H1 (cell line): ENCODE data around the gene CNOT3. TPM values are rescaled to one million over a fixed set of nuclear protein-coding genes. Genes with fewer than 3 reads are reported as not detected.

Experiments used
- CTCF ChIA-PET: fragments of 300-600 bp; sonication (Branson Sonifier 250); formaldehyde crosslinking; loops from one replicate; lab custom pipeline; 2021; ENCODE audit not compliant: partially characterized antibody; lab: Charles Lee
- POLR2A ChIA-PET: fragments of 300-600 bp; sonication (Branson Sonifier 250); formaldehyde crosslinking; loops from one replicate; lab custom pipeline; 2021; ENCODE audit warnings: inconsistent platforms; ENCODE audit not compliant: partially characterized antibody; lab: Charles Lee
- DNase-seq, 2 experiments: peaks; one replicate each; pipeline versions ENCODE4 v3.0.0 to v3.0.0-alpha.2; 2010 to 2022; ENCODE audit warnings: low spot score in 2 of 2, low read depth in 1 of 2, mixed read lengths in 1 of 2
- FAIRE-seq: peaks from 2 replicates; lab custom pipeline; 2011; peaks lifted over from hg19 to GRCh38; lab: Jason Lieb, UNC
- H2AFZ ChIP-seq: 2 replicates; pipeline ENCODE4 v1.8.1; 2012; ENCODE audit warnings: low read length, inconsistent platforms
- H2AK5ac ChIP-seq: 2 replicates; pipeline ENCODE4 v1.6.1; 2013; ENCODE audit warnings: low read depth, low read length
- H2BK120ac ChIP-seq: replicated peaks from 2 replicates; pipeline ENCODE3; 2013; ENCODE audit warnings: low read depth, low read length, inconsistent platforms
- H2BK12ac ChIP-seq: 2 replicates; pipeline ENCODE4 v1.6.1; 2013; ENCODE audit warnings: low read depth, low read length
- H2BK15ac ChIP-seq: 2 replicates; pipeline ENCODE4 v1.6.1; 2013; ENCODE audit warnings: low read length
- H2BK20ac ChIP-seq: 2 replicates; pipeline ENCODE4 v1.6.1; 2013; ENCODE audit warnings: low read length
- H2BK5ac ChIP-seq: 2 replicates; pipeline ENCODE4 v1.6.1; 2013; ENCODE audit warnings: low read depth, low read length
- H3K14ac ChIP-seq: 2 replicates; pipeline ENCODE4 v1.6.1; 2013; ENCODE audit warnings: inconsistent platforms; ENCODE audit not compliant: insufficient read length
- H3K18ac ChIP-seq: 2 replicates; pipeline ENCODE4 v1.6.1; 2013; ENCODE audit warnings: low read length; ENCODE audit errors: extremely low read depth
- H3K23ac ChIP-seq: 2 replicates; pipeline ENCODE4 v1.6.1; 2013; ENCODE audit warnings: inconsistent platforms; ENCODE audit not compliant: insufficient read length
- H3K23me2 ChIP-seq: 2 replicates; pipeline ENCODE4 v1.6.1; 2013; ENCODE audit warnings: low read depth, low read length
- H3K27ac ChIP-seq: 2 replicates; pipeline ENCODE4 v1.6.1; 2011; ENCODE audit warnings: low read depth, low read length, inconsistent platforms
- H3K27me3 ChIP-seq, 4 experiments: replicated peaks in 1 of 4; 1 replicate in 1 of 4; 2 replicates in 3 of 4; pipeline versions ENCODE4 v1.6.1 to v1.8.1; 2011 to 2013; ENCODE audit warnings: low read length in 3 of 4, mild to moderate bottlenecking in 3 of 4, inconsistent platforms in 2 of 4, mixed read lengths in 2 of 4, moderate library complexity in 1 of 4; ENCODE audit not compliant: control insufficient read depth in 3 of 4, insufficient read depth in 3 of 4; ENCODE audit errors: extremely low read depth in 1 of 4
- H3K36me3 ChIP-seq, 4 experiments: 2 replicates each; pipeline versions ENCODE4 v1.6.1 to v1.8.1; 2011 to 2013; ENCODE audit warnings: mild to moderate bottlenecking in 4 of 4, low read length in 3 of 4, moderate library complexity in 2 of 4, control low read depth in 1 of 4, inconsistent platforms in 1 of 4; ENCODE audit not compliant: insufficient read depth in 4 of 4, control insufficient read depth in 2 of 4
- H3K4ac ChIP-seq: replicated peaks from 2 replicates; pipeline ENCODE3; 2013; ENCODE audit warnings: low read length, low read depth, mixed read lengths, inconsistent platforms; ENCODE audit not compliant: insufficient read length
- H3K4me1 ChIP-seq, 4 experiments: replicated peaks in 1 of 4; 1 replicate in 1 of 4; 2 replicates in 3 of 4; pipeline versions ENCODE4 v1.6.1 to v1.8.1; 2011 to 2013; ENCODE audit warnings: low read length in 3 of 4, inconsistent platforms in 2 of 4, mixed read lengths in 1 of 4; ENCODE audit not compliant: insufficient read depth in 4 of 4, control insufficient read depth in 3 of 4
- H3K4me2 ChIP-seq, 2 experiments: 2 replicates each; pipeline versions ENCODE4 v1.6.1 to v1.8.1; 2011 to 2013; ENCODE audit warnings: low read depth in 2 of 2, low read length in 2 of 2, control low read depth in 1 of 2, inconsistent platforms in 1 of 2, mild to moderate bottlenecking in 1 of 2; ENCODE audit not compliant: insufficient read depth in 1 of 2
- H3K4me3 ChIP-seq, 4 experiments: fragments of 200-600, 300-600 bp in 1 of 4; sonication (generic), shearing (Covaris generic), sonication (Bioruptor Twin) in 1 of 4; 2 replicates each; pipeline versions ENCODE4 v1.5.1 to v1.8.1; 2011 to 2016; ENCODE audit warnings: low read length in 4 of 4, low read depth in 3 of 4, control low read depth in 2 of 4, inconsistent platforms in 2 of 4, mild to moderate bottlenecking in 2 of 4, mixed read lengths in 1 of 4, moderate library complexity in 1 of 4; ENCODE audit not compliant: insufficient read depth in 2 of 4; ENCODE audit errors: extremely low read depth in 1 of 4
- H3K56ac ChIP-seq: replicated peaks from 2 replicates; pipeline ENCODE3; 2013; ENCODE audit warnings: low read depth, mild to moderate bottlenecking, mixed read lengths, low read length, inconsistent platforms; ENCODE audit not compliant: insufficient read length
- H3K79me1 ChIP-seq: 2 replicates; pipeline ENCODE4 v1.6.1; 2013; ENCODE audit warnings: low read depth, low read length, control low read depth
- H3K79me2 ChIP-seq, 2 experiments: 2 replicates each; pipeline versions ENCODE4 v1.6.1 to v1.8.1; 2012 to 2013; ENCODE audit warnings: low read length in 2 of 2, mild to moderate bottlenecking in 2 of 2, inconsistent platforms in 1 of 2; ENCODE audit not compliant: insufficient read depth in 2 of 2, control insufficient read depth in 1 of 2
- H3K9ac ChIP-seq, 4 experiments: replicated peaks in 1 of 4; 1 replicate in 1 of 4; 2 replicates in 3 of 4; pipeline versions ENCODE4 v1.6.1 to v1.8.1; 2011 to 2013; ENCODE audit warnings: low read depth in 3 of 4, low read length in 3 of 4, control low read depth in 2 of 4, mild to moderate bottlenecking in 2 of 4, moderate library complexity in 2 of 4, inconsistent platforms in 1 of 4; ENCODE audit errors: extremely low read depth in 1 of 4
- H3K9me3 ChIP-seq, 2 experiments: 2 replicates each; pipeline versions ENCODE4 v1.6.1 to v1.8.1; 2012 to 2013; ENCODE audit warnings: mild to moderate bottlenecking in 2 of 2, moderate library complexity in 2 of 2, control low read depth in 1 of 2, inconsistent platforms in 1 of 2, low read depth in 1 of 2, low read length in 1 of 2, mixed read lengths in 1 of 2; ENCODE audit not compliant: insufficient read depth in 2 of 2
- H4K20me1 ChIP-seq, 2 experiments: replicated peaks in 1 of 2; 2 replicates each; pipeline versions ENCODE3 to v1.8.1; 2011 to 2013; ENCODE audit warnings: inconsistent platforms in 2 of 2, low read length in 2 of 2, mild to moderate bottlenecking in 1 of 2; ENCODE audit not compliant: insufficient read depth in 2 of 2, control insufficient read depth in 1 of 2
- H4K5ac ChIP-seq: 2 replicates; pipeline ENCODE4 v1.6.1; 2013; ENCODE audit warnings: low read length, low read depth, mixed read lengths, inconsistent platforms; ENCODE audit not compliant: insufficient read length
- H4K8ac ChIP-seq: 2 replicates; pipeline ENCODE4 v1.8.0; 2013; ENCODE audit warnings: mild to moderate bottlenecking, moderate library complexity, low read length, inconsistent platforms; ENCODE audit not compliant: insufficient read depth; ENCODE audit errors: extremely low read depth
- H4K91ac ChIP-seq: replicated peaks from 2 replicates; pipeline ENCODE3; 2013; ENCODE audit warnings: low read length, mixed read lengths, inconsistent platforms; ENCODE audit not compliant: insufficient read length
- BACH1 ChIP-seq: IDR thresholded peaks from 2 replicates; pipeline ENCODE4 v1.6.1; 2012; ENCODE audit warnings: low read length, improper control_type of control experiment
- HDAC2 ChIP-seq, 2 experiments: fragments of 300-600 bp in 1 of 2; sonication (generic) in 1 of 2; IDR thresholded peaks; 2 replicates each; pipeline ENCODE4 v1.6.1; 2011 to 2012; ENCODE audit warnings: low read depth in 2 of 2, low read length in 2 of 2, mild to moderate bottlenecking in 2 of 2, moderate library complexity in 2 of 2, borderline replicate concordance in 1 of 2, inconsistent platforms in 1 of 2
- HDAC6 ChIP-seq: IDR thresholded peaks from one replicate; pipeline ENCODE4 v1.7.1; 2012; ENCODE audit warnings: low read depth, mild to moderate bottlenecking, inconsistent platforms, low read length, moderate library complexity
- JUND ChIP-seq: IDR thresholded peaks from 2 replicates; pipeline ENCODE4 v1.6.1; 2011; ENCODE audit warnings: mild to moderate bottlenecking, improper control_type of control experiment, low read length
- POLR2A ChIP-seq, 2 experiments: IDR thresholded peaks; 1 replicate in 1 of 2; 2 replicates in 1 of 2; pipeline ENCODE4 v1.6.1; 2011; ENCODE audit warnings: low read depth in 2 of 2, low read length in 2 of 2, mild to moderate bottlenecking in 2 of 2; ENCODE audit errors: control extremely low read depth in 1 of 2
- POLR2AphosphoS5 ChIP-seq: IDR thresholded peaks from 2 replicates; pipeline ENCODE4 v1.6.1; 2011; ENCODE audit warnings: low read depth, low read length
- RBBP5 ChIP-seq: IDR thresholded peaks from 2 replicates; pipeline ENCODE4 v1.7.1; 2012; ENCODE audit warnings: low read depth, mild to moderate bottlenecking, inconsistent platforms, low read length, moderate library complexity, borderline replicate concordance
- SIN3A ChIP-seq, 2 experiments: IDR thresholded peaks in 1 of 2; conservative IDR thresholded peaks in 1 of 2; 2 replicates each; pipeline ENCODE4 v1.6.1; 2011 to 2012; ENCODE audit warnings: low read length in 2 of 2, improper control_type of control experiment in 1 of 2, low read depth in 1 of 2, mild to moderate bottlenecking in 1 of 2
- SIX5 ChIP-seq: IDR thresholded peaks from 2 replicates; pipeline ENCODE4 v1.6.1; 2011; ENCODE audit warnings: mild to moderate bottlenecking, low read depth, low read length
- SP1 ChIP-seq: IDR thresholded peaks from 2 replicates; pipeline ENCODE4 v1.6.1; 2011; ENCODE audit warnings: low read depth, low read length
- TBP ChIP-seq: IDR thresholded peaks from 2 replicates; pipeline ENCODE4 v1.6.1; 2011; ENCODE audit warnings: low read depth, low read length, improper control_type of control experiment
- WGBS, 2 experiments: shearing (Covaris generic) in 1 of 2; methylation state at CpG; one replicate each; pipeline versions ENCODE4 v1.1.6 to v1.1.7; 2013 to 2015; ENCODE audit warnings: low lambda C conversion rate in 2 of 2, mixed read lengths in 2 of 2, inconsistent platforms in 1 of 2, low coverage in 1 of 2, missing lambda C conversion rate in 1 of 2; ENCODE audit not compliant: insufficient replicate concordance in 2 of 2, insufficient coverage in 1 of 2, insufficient read length in 1 of 2; ENCODE audit errors: extremely low coverage in 1 of 2, missing lambda C conversion rate in 1 of 2; 5-methylcytosine and 5-hydroxymethylcytosine counted together
- polyA plus RNA-seq, 7 experiments: library from polyadenylated mRNA; depleted of rRNA in 3 of 7; stranded (reverse) in 5 of 7; unstranded in 2 of 7; fragments of >200 nt in 5 of 7; fragments of 200-250 nt in 2 of 7; gene quantifications; 1 replicate in 5 of 7; 2 replicates in 1 of 7; 4 replicates in 1 of 7; pipeline versions ENCODE4 v1.2.1 to v1.2.3, GENCODE V29; 2011 to 2013; ENCODE audit warnings: missing spikeins in 2 of 7, mixed read lengths in 2 of 7
- total RNA-seq: library from RNA; stranded (reverse); fragmentation: NEBNext Ultra II Directional; extraction: Animal tissue kit (Norgen Biotek cat#: 25700); gene quantifications from 2 replicates; pipeline ENCODE4 v1.2.1, GENCODE V29; 2021
- TF ChIP-seq, protein P1 (sequence below): IDR thresholded peaks from 2 replicates; pipeline ENCODE4 v1.6.1; 2011; ENCODE audit warnings: low read depth, mild to moderate bottlenecking, low read length; ENCODE audit not compliant: insufficient read depth

Gene CNOT3
- total and polyA plus RNA-seq, 2 of the 8 experiments (the other 6 are each of a cell fraction or from before 2014, with no cell fraction given) = 21.2 to 86.4 TPM

GRCh38 chr19:54178581-54179261 is 41.2 kb downstream of the CNOT3 start:
- CTCF ChIA-PET = interaction anchor here (0.6 to 1.9 kb wide), 4 partner anchors 10 to 270 kb away, joined by 3 to 6 read pairs (median 4); partner anchors contain the start of gene LENG8
- Histone ChIP-seq H3K27me3 (no peaks in the 10 kb centered on the region), H4K8ac (no peak overlapping the region), H3K18ac (no peak overlapping the region), H4K91ac (no peak overlapping the region), H2AFZ (no peak overlapping the region), H2BK120ac (no peak overlapping the region), H3K79me2 (no peaks in the 10 kb centered on the region), H3K4me1 (peaks cover 0 to 7% (median 3%) of the 10 kb centered on the region in 4 experiments; a peak in 5 of 7 replicates), H3K9ac (no peak overlapping the region), H3K36me3 (peaks cover 6 to 11% (median 7%) of the 10 kb centered on the region in 4 experiments; a peak in 6 of 8 replicates), H2BK15ac (no peak overlapping the region), H3K79me1 (no peaks in the 10 kb centered on the region), H3K27ac (no peak overlapping the region), H3K4ac (no peak overlapping the region), H3K14ac (no peak overlapping the region), H2BK12ac (no peak overlapping the region), H2BK20ac (no peak overlapping the region), H3K23me2 (no peaks in the 10 kb centered on the region; the same call in 1 of the 2 replicates), H3K56ac (no peak overlapping the region), H4K20me1 (peaks cover 12 to 14% of the 10 kb centered on the region in 2 experiments), H2AK5ac (no peak overlapping the region), H4K5ac (no peak overlapping the region), H3K23ac (no peak overlapping the region), H3K4me3 (no peak overlapping the region), H3K4me2 (no peak overlapping the region), H2BK5ac (no peak overlapping the region), H3K9me3 (no peaks in the 10 kb centered on the region)
- FAIRE-seq (no peak), DNase-seq (peak in 1 of 2 experiments; percentile 87)
- 76% methylated on average over 21 of the region's 23 CpGs; no CpG with 5 or more reads in 1 of the 2 experiments for WGBS, 2 experiments
- TF ChIP-seq POLR2AphosphoS5 (peak; percentile 30; the same call in 1 of the 2 replicates), RBBP5 (no peak), SP1 (no peak), HDAC2 (IDR thresholded peaks at IDR 0.05; ENCODE audit: borderline replicate concordance in 1 of 2, low read depth in 2 of 2, low read length in 2 of 2) (no peak), TBP (no peak), JUND (no peak), SIX5 (peak; percentile 98), SIN3A (conservative IDR thresholded peaks at IDR 0.05 in 1 of 2, IDR thresholded peaks at IDR 0.05 in 1 of 2; ENCODE audit: low read depth in 1 of 2, low read length in 2 of 2) (no peak; a peak in 1 of 4 replicates), POLR2A (IDR thresholded peaks at IDR 0.05; ENCODE audit: control extremely low read depth in 1 of 2, low read depth in 2 of 2, low read length in 2 of 2) (no peak), HDAC6 (no peak), BACH1 (no peak)
- TF ChIP-seq, protein P1, sequence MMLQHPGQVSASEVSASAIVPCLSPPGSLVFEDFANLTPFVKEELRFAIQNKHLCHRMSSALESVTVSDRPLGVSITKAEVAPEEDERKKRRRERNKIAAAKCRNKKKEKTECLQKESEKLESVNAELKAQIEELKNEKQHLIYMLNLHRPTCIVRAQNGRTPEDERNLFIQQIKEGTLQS = 0 out of 2 replicates have a peak, but pooled peaks have one; percentile 42
- POLR2A ChIA-PET = interaction anchor here (0.6 to 28.7 kb wide), 5 partner anchors 10 to 270 kb away, joined by 3 to 909 read pairs (median 7); partner anchors contain the start of genes LENG8, MBOAT7, RPS9 and TSEN34
